ENCODE measurements around the gene FXYD5. TPM values are rescaled to one million over a fixed set of nuclear protein-coding genes. Genes with fewer than 3 reads are reported as not detected.

Gene FXYD5
- total and polyA plus RNA-seq, 4 donors: 71.7 to 179 (median 108) TPM

GRCh38 chr19:35117799-35118198, 36.7 kb upstream of the FXYD5 start:
- WGBS, 2 donors: 83 to 87% methylated on average over 11 of the region's 11 CpGs
- no peaks in the 10 kb centered on the region for H3K36me3 ChIP-seq (ENCODE audit: control insufficient read depth in 1 of 2, insufficient read depth in 2 of 2, low read length in 1 of 2)
- no peaks in the 10 kb centered on the region for H3K9me3 ChIP-seq (ENCODE audit: control insufficient read depth, low read length)
- no peak for ATAC-seq (ENCODE audit: low FRiP score)
- H3K4me3 ChIP-seq (ENCODE audit: low read length in 2 of 2): no peak overlapping the region
- DNase-seq: peak in 1 of 2 donors; percentile 20
- no peaks in the 10 kb centered on the region for H3K27me3 ChIP-seq (ENCODE audit: control insufficient read depth in 1 of 2, insufficient read depth in 2 of 2, low read length in 1 of 2)
- H3K4me1 ChIP-seq (ENCODE audit: control insufficient read depth in 1 of 2, insufficient read depth in 2 of 2, low read length in 2 of 2): no peaks in the 10 kb centered on the region
- intact Hi-C loops (cut with DNase I): no loop called here
- H3K27ac ChIP-seq (ENCODE audit: low read depth in 1 of 2, low read length in 2 of 2): no peak overlapping the region

- Histone ChIP-seq H3K4me3 (ENCODE audit: low read length in 2 of 2) (no peak overlapping the region), H3K36me3 (ENCODE audit: control insufficient read depth in 1 of 2, insufficient read depth in 2 of 2, low read length in 1 of 2) (no peaks in the 10 kb centered on the region), H3K27me3 (ENCODE audit: control insufficient read depth in 1 of 2, insufficient read depth in 2 of 2, low read length in 1 of 2) (no peaks in the 10 kb centered on the region), H3K4me1 (ENCODE audit: control insufficient read depth in 1 of 2, insufficient read depth in 2 of 2, low read length in 2 of 2) (no peaks in the 10 kb centered on the region), H3K27ac (ENCODE audit: low read depth in 1 of 2, low read length in 2 of 2) (no peak overlapping the region), H3K9me3 (ENCODE audit: control insufficient read depth, low read length) (no peaks in the 10 kb centered on the region)
- ATAC-seq (ENCODE audit: low FRiP score) (no peak), DNase-seq (peak in 1 of 2 donors; percentile 20)
- 88 to 91% methylated on average over 12 to 13 of the region's 13 CpGs for WGBS, 2 donors
- intact Hi-C loops (cut with DNase I): no loop called here
Observed at GRCh38 chr19:35118268-35119020, 36.1 kb upstream of the FXYD5 start.

- H3K36me3 ChIP-seq (ENCODE audit: control insufficient read depth in 1 of 2, insufficient read depth in 2 of 2, low read length in 1 of 2): no peaks in the 10 kb centered on the region
- DNase-seq: peak in 1 of 2 donors; percentile 45
- no peak overlapping the region for H3K27ac ChIP-seq (ENCODE audit: low read depth in 1 of 2, low read length in 2 of 2)
- no peaks in the 10 kb centered on the region for H3K4me1 ChIP-seq (ENCODE audit: control insufficient read depth in 1 of 2, insufficient read depth in 2 of 2, low read length in 2 of 2)
- H3K4me3 ChIP-seq (ENCODE audit: low read length in 2 of 2): no peak overlapping the region
- H3K9me3 ChIP-seq (ENCODE audit: control insufficient read depth, low read length): no peaks in the 10 kb centered on the region
- ATAC-seq (ENCODE audit: low FRiP score): no peak
- intact Hi-C loops (cut with DNase I): no loop called here
- WGBS, 2 donors: 85% methylated on average over 14 of the region's 14 CpGs
- no peaks in the 10 kb centered on the region for H3K27me3 ChIP-seq (ENCODE audit: control insufficient read depth in 1 of 2, insufficient read depth in 2 of 2, low read length in 1 of 2)
Observed at GRCh38 chr19:35119091-35119490, 35.4 kb upstream of the FXYD5 start.

- 88 to 89% methylated on average over 9 of the region's 9 CpGs for WGBS, 2 donors
- Histone ChIP-seq H3K4me1 (ENCODE audit: control insufficient read depth in 1 of 2, insufficient read depth in 2 of 2, low read length in 2 of 2) (no peaks in the 10 kb centered on the region), H3K36me3 (ENCODE audit: control insufficient read depth in 1 of 2, insufficient read depth in 2 of 2, low read length in 1 of 2) (no peaks in the 10 kb centered on the region), H3K27ac (ENCODE audit: low read depth in 1 of 2, low read length in 2 of 2) (no peak overlapping the region), H3K9me3 (ENCODE audit: control insufficient read depth, low read length) (no peaks in the 10 kb centered on the region), H3K4me3 (ENCODE audit: low read length in 2 of 2) (no peak overlapping the region), H3K27me3 (ENCODE audit: control insufficient read depth in 1 of 2, insufficient read depth in 2 of 2, low read length in 1 of 2) (no peaks in the 10 kb centered on the region)
- ATAC-seq (ENCODE audit: low FRiP score) (no peak), DNase-seq (no peak)
- intact Hi-C loops (cut with DNase I): no loop called here
Observed at GRCh38 chr19:35119578-35120155, 34.9 kb upstream of the FXYD5 start.

- ATAC-seq (ENCODE audit: low FRiP score) (no peak), DNase-seq (no peak)
- Histone ChIP-seq H3K9me3 (ENCODE audit: control insufficient read depth, low read length) (no peaks in the 10 kb centered on the region), H3K27me3 (ENCODE audit: control insufficient read depth in 1 of 2, insufficient read depth in 2 of 2, low read length in 1 of 2) (no peaks in the 10 kb centered on the region), H3K36me3 (ENCODE audit: control insufficient read depth in 1 of 2, insufficient read depth in 2 of 2, low read length in 1 of 2) (no peaks in the 10 kb centered on the region), H3K27ac (ENCODE audit: low read depth in 1 of 2, low read length in 2 of 2) (no peak overlapping the region), H3K4me3 (ENCODE audit: low read length in 2 of 2) (no peak overlapping the region), H3K4me1 (ENCODE audit: control insufficient read depth in 1 of 2, insufficient read depth in 2 of 2, low read length in 2 of 2) (no peaks in the 10 kb centered on the region)
- WGBS, 2 donors: 79% methylated on average over 7 of the region's 7 CpGs
- intact Hi-C loops (cut with DNase I): no loop called here
Observed at GRCh38 chr19:35120492-35120891, 34.0 kb upstream of the FXYD5 start.

- Histone ChIP-seq H3K27ac (ENCODE audit: low read depth in 1 of 2, low read length in 2 of 2) (no peak overlapping the region), H3K36me3 (ENCODE audit: control insufficient read depth in 1 of 2, insufficient read depth in 2 of 2, low read length in 1 of 2) (no peaks in the 10 kb centered on the region), H3K27me3 (ENCODE audit: control insufficient read depth in 1 of 2, insufficient read depth in 2 of 2, low read length in 1 of 2) (no peaks in the 10 kb centered on the region), H3K9me3 (ENCODE audit: control insufficient read depth, low read length) (no peaks in the 10 kb centered on the region), H3K4me1 (ENCODE audit: control insufficient read depth in 1 of 2, insufficient read depth in 2 of 2, low read length in 2 of 2) (no peaks in the 10 kb centered on the region), H3K4me3 (ENCODE audit: low read length in 2 of 2) (no peak overlapping the region)
- 79 to 86% methylated on average over 6 to 7 of the region's 7 CpGs for WGBS, 2 donors
- ATAC-seq (ENCODE audit: low FRiP score): no peak
- intact Hi-C loops (cut with DNase I): no loop called here
- DNase-seq: no peak
Observed at GRCh38 chr19:35120898-35121297, 33.6 kb upstream of the FXYD5 start.

GRCh38 chr19:35122687-35123551, 31.6 kb upstream of the FXYD5 start:
- Histone ChIP-seq H3K27ac (ENCODE audit: low read depth in 1 of 2, low read length in 2 of 2) (peak overlapping the region in 1 of 2 donors; percentile 28), H3K36me3 (ENCODE audit: control insufficient read depth in 1 of 2, insufficient read depth in 2 of 2, low read length in 1 of 2) (no peaks in the 10 kb centered on the region), H3K4me1 (ENCODE audit: control insufficient read depth in 1 of 2, insufficient read depth in 2 of 2, low read length in 2 of 2) (no peaks in the 10 kb centered on the region), H3K9me3 (ENCODE audit: control insufficient read depth, low read length) (no peaks in the 10 kb centered on the region), H3K27me3 (ENCODE audit: control insufficient read depth in 1 of 2, insufficient read depth in 2 of 2, low read length in 1 of 2) (no peaks in the 10 kb centered on the region), H3K4me3 (ENCODE audit: low read length in 2 of 2) (no peak overlapping the region)
- DNase-seq (no peak), ATAC-seq (ENCODE audit: low FRiP score) (no peak)
- intact Hi-C loops (cut with DNase I): no loop called here
- WGBS, 2 donors: 72 to 77% methylated on average over 19 of the region's 19 CpGs

GRCh38 chr19:35123573-35123972, 31.0 kb upstream of the FXYD5 start:
- intact Hi-C loops (cut with DNase I): no loop called here
- H3K36me3 ChIP-seq (ENCODE audit: control insufficient read depth in 1 of 2, insufficient read depth in 2 of 2, low read length in 1 of 2): no peaks in the 10 kb centered on the region
- no peaks in the 10 kb centered on the region for H3K9me3 ChIP-seq (ENCODE audit: control insufficient read depth, low read length)
- DNase-seq: peak; percentile 88 to 94
- 9 to 11% methylated on average over 5 of the region's 5 CpGs for WGBS, 2 donors
- no peaks in the 10 kb centered on the region for H3K27me3 ChIP-seq (ENCODE audit: control insufficient read depth in 1 of 2, insufficient read depth in 2 of 2, low read length in 1 of 2)
- peak; percentile 61 for ATAC-seq (ENCODE audit: low FRiP score)
- peak overlapping the region in 1 of 2 donors; percentile 28 for H3K27ac ChIP-seq (ENCODE audit: low read depth in 1 of 2, low read length in 2 of 2)
- no peaks in the 10 kb centered on the region for H3K4me1 ChIP-seq (ENCODE audit: control insufficient read depth in 1 of 2, insufficient read depth in 2 of 2, low read length in 2 of 2)
- no peak overlapping the region for H3K4me3 ChIP-seq (ENCODE audit: low read length in 2 of 2)

Data from aorta (tissue), 5 donors.